OCI-LY3 (cell line): ENCODE results near the gene UNC5B.
"Not testable (repeated sequence)": the region's sequence is repeated elsewhere in the genome, so short reads cannot be mapped to it uniquely, and the experiment has no call there.

Source experiments
- H2AFZ ChIP-seq: fragments of 200-600, 300-600 bp; shearing (Covaris generic); 2 replicates; pipeline ENCODE4 v1.6.0; 2014; ENCODE audit warnings: antibody characterized with exemption, low read depth, low read length
- H3K27ac ChIP-seq: fragments of 200-600, 300-600 bp; sonication (generic); 2 replicates; pipeline ENCODE4 v1.5.1; 2014; ENCODE audit warnings: mild to moderate bottlenecking, low read length, moderate library complexity, mixed read lengths
- H3K27me3 ChIP-seq: fragments of 200-600, 300-600 bp; sonication (generic); 2 replicates; pipeline ENCODE4 v1.6.1; 2014; ENCODE audit warnings: low read depth, low read length, mixed read lengths
- H3K36me3 ChIP-seq: fragments of 200-600, 300-600 bp; sonication (generic); replicated peaks from 2 replicates; pipeline ENCODE3; 2014; ENCODE audit warnings: low read depth, low read length, mixed read lengths
- H3K4me1 ChIP-seq: fragments of 300-600, 200-600 bp; sonication (generic); 2 replicates; pipeline ENCODE4 v1.6.1; 2014; ENCODE audit warnings: low read length, mixed read lengths
- H3K4me2 ChIP-seq: fragments of 200-600, 300-600 bp; sonication (generic); 2 replicates; pipeline ENCODE4 v1.6.1; 2014; ENCODE audit warnings: low read length, mixed read lengths
- H3K4me3 ChIP-seq: fragments of 300-600, 200-600 bp; sonication (generic); 2 replicates; pipeline ENCODE4 v1.5.1; 2014; ENCODE audit warnings: antibody characterized with exemption, mild to moderate bottlenecking, low read length, moderate library complexity
- H3K79me2 ChIP-seq: fragments of 300-600, 200-600 bp; shearing (Covaris generic); 2 replicates; pipeline ENCODE4 v1.6.1; 2014; ENCODE audit warnings: mild to moderate bottlenecking, low read length, mixed read lengths
- H3K9ac ChIP-seq: fragments of 300-600, 200-600 bp; shearing (Covaris generic); 2 replicates; pipeline ENCODE4 v1.6.0; 2014; ENCODE audit warnings: mild to moderate bottlenecking, low read length, moderate library complexity
- H3K9me3 ChIP-seq: fragments of 200-600, 300-600 bp; shearing (Covaris generic); 2 replicates; pipeline ENCODE4 v1.6.1; 2014; ENCODE audit warnings: low read length, mixed read lengths; ENCODE audit not compliant: insufficient read depth
- H4K20me1 ChIP-seq: fragments of 200-600, 300-600 bp; sonication (generic); 2 replicates; pipeline ENCODE4 v1.6.1; 2016; ENCODE audit warnings: low read length, mixed read lengths; ENCODE audit not compliant: insufficient read depth
- CTCF ChIP-seq: fragments of 200-600, 300-600 bp; sonication (generic); IDR thresholded peaks from 2 replicates; pipeline ENCODE4 v1.5.1; 2014; ENCODE audit warnings: antibody characterized with exemption, low read length, low read depth
- EZH2phosphoT487 ChIP-seq: fragments of 200-600 bp; shearing (Covaris generic); IDR thresholded peaks from 2 replicates; pipeline ENCODE4 v1.6.1; 2018; ENCODE audit warnings: antibody characterized with exemption, mixed run types, low read depth

The UNC5B gene

GRCh38 chr10:71294091-71294561 lies 81.8 kb downstream of the UNC5B start:
- H3K79me2 ChIP-seq = no peaks in the 10 kb centered on the region
- H3K4me2 ChIP-seq = no peak overlapping the region
- H3K9me3 ChIP-seq = no peaks in the 10 kb centered on the region
- H3K9ac ChIP-seq = no peak overlapping the region
- no peak overlapping the region for H2AFZ ChIP-seq
- H3K4me1 ChIP-seq = peaks cover 6% of the 10 kb centered on the region
- no peaks in the 10 kb centered on the region for H3K27me3 ChIP-seq
- TF ChIP-seq CTCF = no peak
- TF ChIP-seq EZH2phosphoT487 = no peak
- no peaks in the 10 kb centered on the region for H4K20me1 ChIP-seq
- no peaks in the 10 kb centered on the region for H3K36me3 ChIP-seq
- H3K4me3 ChIP-seq = no peak overlapping the region
- no peak overlapping the region for H3K27ac ChIP-seq

- no peaks in the 10 kb centered on the region for H3K36me3 ChIP-seq
- no peak for TF ChIP-seq EZH2phosphoT487
- no peak for TF ChIP-seq CTCF
Observed at GRCh38 chr10:71294856-71295255, 82.5 kb downstream of the UNC5B start.

GRCh38 chr10:71295641-71296040 lies 83.3 kb downstream of the UNC5B start:
- H4K20me1 ChIP-seq = no peaks in the 10 kb centered on the region
- no peaks in the 10 kb centered on the region for H3K9me3 ChIP-seq
- H3K9ac ChIP-seq = no peak overlapping the region
- H3K27ac ChIP-seq = no peak overlapping the region
- no peak overlapping the region for H3K4me2 ChIP-seq
- TF ChIP-seq EZH2phosphoT487 = no peak
- TF ChIP-seq CTCF = no peak
- no peaks in the 10 kb centered on the region for H3K27me3 ChIP-seq
- H3K4me1 ChIP-seq = peaks cover 18% of the 10 kb centered on the region
- no peaks in the 10 kb centered on the region for H3K36me3 ChIP-seq
- H3K4me3 ChIP-seq = no peak overlapping the region
- no peaks in the 10 kb centered on the region for H3K79me2 ChIP-seq
- H2AFZ ChIP-seq = no peak overlapping the region

More at GRCh38 chr10:71294856-71295255, 82.5 kb downstream of the UNC5B start:
- Histone ChIP-seq H3K9ac (no peak overlapping the region), H2AFZ (no peak overlapping the region), H3K4me2 (no peak overlapping the region), H4K20me1 (no peaks in the 10 kb centered on the region), H3K9me3 (no peaks in the 10 kb centered on the region), H3K4me3 (no peak overlapping the region), H3K4me1 (peaks cover 14% of the 10 kb centered on the region), H3K27me3 (no peaks in the 10 kb centered on the region), H3K27ac (no peak overlapping the region), H3K79me2 (no peaks in the 10 kb centered on the region)

- H3K36me3 ChIP-seq = no peaks in the 10 kb centered on the region
- H3K4me3 ChIP-seq = no peak overlapping the region
- H3K9ac ChIP-seq = no peak overlapping the region
- no peaks in the 10 kb centered on the region for H3K79me2 ChIP-seq
- no peak overlapping the region for H3K27ac ChIP-seq
- H3K4me2 ChIP-seq = no peak overlapping the region
- TF ChIP-seq CTCF (no peak), EZH2phosphoT487 (no peak)
- no peaks in the 10 kb centered on the region for H3K9me3 ChIP-seq
- no peaks in the 10 kb centered on the region for H4K20me1 ChIP-seq
- peaks cover 18% of the 10 kb centered on the region for H3K4me1 ChIP-seq
- no peaks in the 10 kb centered on the region for H3K27me3 ChIP-seq
- H2AFZ ChIP-seq = no peak overlapping the region
Observed at GRCh38 chr10:71296086-71296485, 83.7 kb downstream of the UNC5B start.

GRCh38 chr10:71296811-71297210 lies 84.4 kb downstream of the UNC5B start:
- H3K4me1 ChIP-seq = peaks cover 18% of the 10 kb centered on the region
- H3K9ac ChIP-seq, H3K27me3 ChIP-seq, H3K79me2 ChIP-seq, H3K4me2 ChIP-seq, H2AFZ ChIP-seq, H3K27ac ChIP-seq, H3K4me3 ChIP-seq, H4K20me1 ChIP-seq, H3K36me3 ChIP-seq, H3K9me3 ChIP-seq: not testable (repeated sequence)
